ENCODE measurements around the gene NAA80. TPM values are rescaled to one million over a fixed set of nuclear protein-coding genes. Genes with fewer than 3 reads are reported as not detected.

NAA80 gene
- total RNA-seq, 1 donor from 2014 or later, result 18.1 TPM

- H3K27me3 Mint-ChIP-seq (ENCODE audit: insufficient read depth), result no peaks in the 10 kb centered on the region
- DNase-seq (ENCODE audit: low spot score), result no peak
- peak overlapping the region; percentile 96 for H3K4me3 Mint-ChIP-seq
- H3K9me3 Mint-ChIP-seq, result no peaks in the 10 kb centered on the region
- peaks cover 23% of the 10 kb centered on the region for H3K36me3 Mint-ChIP-seq (ENCODE audit: low read depth)
- intact Hi-C loops (cut with micrococcal nuclease), result loop anchor here (5.0 kb wide), 3 partner anchors 228 to 1048 kb away; partner anchors contain the start of genes C3orf18, CISH, HEMK1 and MANF
- peak overlapping the region; percentile 97 for H3K27ac Mint-ChIP-seq
- H3K4me1 Mint-ChIP-seq (ENCODE audit: low read depth), result peaks cover 49% of the 10 kb centered on the region
Measured at GRCh38 chr3:50338965-50339364, 39.8 kb upstream of the NAA80 start.

- Mint-ChIP-seq H3K4me1 (ENCODE audit: low read depth) (peaks cover 51% of the 10 kb centered on the region), H3K27me3 (ENCODE audit: insufficient read depth) (no peaks in the 10 kb centered on the region), H3K9me3 (no peaks in the 10 kb centered on the region), H3K4me3 (peak overlapping the region; percentile 96), H3K36me3 (ENCODE audit: low read depth) (peaks cover 28% of the 10 kb centered on the region), H3K27ac (peak overlapping the region; percentile 97)
- intact Hi-C loops (cut with micrococcal nuclease), result loop anchor here (1.0 to 5.0 kb wide), 12 partner anchors 9 to 1050 kb away; partner anchors contain the start of genes C3orf18, CISH, GNAI2 and HEMK1
- DNase-seq (ENCODE audit: low spot score), result peak; percentile 96
Measured at GRCh38 chr3:50337175-50337861, 38.1 kb upstream of the NAA80 start.

- Mint-ChIP-seq H3K9me3 (no peaks in the 10 kb centered on the region), H3K36me3 (ENCODE audit: low read depth) (peaks cover 33% of the 10 kb centered on the region), H3K4me3 (peak overlapping the region; percentile 96), H3K27me3 (ENCODE audit: insufficient read depth) (no peaks in the 10 kb centered on the region), H3K4me1 (ENCODE audit: low read depth) (peaks cover 51% of the 10 kb centered on the region), H3K27ac (peak overlapping the region; percentile 97)
- intact Hi-C loops (cut with micrococcal nuclease), result loop anchor here (1.0 to 5.0 kb wide), 12 partner anchors 8 to 1051 kb away; partner anchors contain the start of genes C3orf18, CISH, GNAI2 and HEMK1
- no peak for DNase-seq (ENCODE audit: low spot score)
Measured at GRCh38 chr3:50336452-50337174, 37.4 kb upstream of the NAA80 start.

- Mint-ChIP-seq H3K27ac (peak overlapping the region; percentile 79), H3K4me3 (peak overlapping the region; percentile 77), H3K27me3 (ENCODE audit: insufficient read depth) (no peaks in the 10 kb centered on the region), H3K4me1 (ENCODE audit: low read depth) (peaks cover 45% of the 10 kb centered on the region), H3K36me3 (ENCODE audit: low read depth) (peaks cover 44% of the 10 kb centered on the region), H3K9me3 (no peaks in the 10 kb centered on the region)
- DNase-seq (ENCODE audit: low spot score), result no peak
- intact Hi-C loops (cut with micrococcal nuclease), result loop anchor here (5.0 kb wide), 3 partner anchors 233 to 1053 kb away; partner anchors contain the start of genes C3orf18, CISH, HEMK1 and MANF
Measured at GRCh38 chr3:50334339-50335075, 35.3 kb upstream of the NAA80 start.

- Mint-ChIP-seq H3K4me1 (ENCODE audit: low read depth) (peaks cover 38% of the 10 kb centered on the region), H3K36me3 (ENCODE audit: low read depth) (peaks cover 41% of the 10 kb centered on the region), H3K27me3 (ENCODE audit: insufficient read depth) (no peaks in the 10 kb centered on the region), H3K9me3 (no peaks in the 10 kb centered on the region), H3K4me3 (peak overlapping the region; percentile 77), H3K27ac (peak overlapping the region; percentile 79)
- intact Hi-C loops (cut with micrococcal nuclease), result no loop called here
- DNase-seq (ENCODE audit: low spot score), result no peak
Measured at GRCh38 chr3:50333744-50334328, 34.6 kb upstream of the NAA80 start.

- peaks cover 37% of the 10 kb centered on the region for H3K36me3 Mint-ChIP-seq (ENCODE audit: low read depth)
- H3K4me3 Mint-ChIP-seq, result no peak overlapping the region
- DNase-seq (ENCODE audit: low spot score), result no peak
- H3K9me3 Mint-ChIP-seq, result no peaks in the 10 kb centered on the region
- intact Hi-C loops (cut with micrococcal nuclease), result no loop called here
- peaks cover 37% of the 10 kb centered on the region for H3K4me1 Mint-ChIP-seq (ENCODE audit: low read depth)
- H3K27me3 Mint-ChIP-seq (ENCODE audit: insufficient read depth), result no peaks in the 10 kb centered on the region
- H3K27ac Mint-ChIP-seq, result no peak overlapping the region
Measured at GRCh38 chr3:50331364-50331907, 32.2 kb upstream of the NAA80 start.

GRCh38 chr3:50330330-50330729 lies 31.1 kb upstream of the NAA80 start:
- Mint-ChIP-seq H3K4me3 (no peak overlapping the region), H3K27ac (no peak overlapping the region), H3K9me3 (no peaks in the 10 kb centered on the region), H3K27me3 (ENCODE audit: insufficient read depth) (no peaks in the 10 kb centered on the region), H3K4me1 (ENCODE audit: low read depth) (peaks cover 34% of the 10 kb centered on the region), H3K36me3 (ENCODE audit: low read depth) (peaks cover 34% of the 10 kb centered on the region)
- intact Hi-C loops (cut with micrococcal nuclease), result no loop called here
- DNase-seq (ENCODE audit: low spot score), result no peak

GRCh38 chr3:50327943-50328691 lies 28.9 kb upstream of the NAA80 start, which contains the start of gene TUSC2:
Gene TUSC2, minus strand, starts transcription at chr3:50328223. Its CDS starts 124 bp downstream, at chr3:50328099.
- peak; percentile 92 for DNase-seq (ENCODE audit: low spot score)
- Mint-ChIP-seq H3K27me3 (ENCODE audit: insufficient read depth) (no peaks in the 10 kb centered on the region), H3K4me1 (ENCODE audit: low read depth) (peaks cover 25% of the 10 kb centered on the region), H3K4me3 (peak within 1 kb of the TSS; percentile 93), H3K9me3 (no peaks in the 10 kb centered on the region), H3K27ac (peak within 1 kb of the TSS; percentile 88), H3K36me3 (ENCODE audit: low read depth) (peaks cover 29% of the 10 kb centered on the region)
- intact Hi-C loops (cut with micrococcal nuclease), result loop anchor here (1.0 kb wide), 4 partner anchors 8 to 36 kb away; partner anchors contain the start of genes HYAL3, IFRD2 and NAA80

GRCh38 chr3:50327129-50327528 lies 27.9 kb upstream of the NAA80 start:
- Mint-ChIP-seq H3K4me3 (peak overlapping the region; percentile 93), H3K27ac (peak overlapping the region; percentile 72), H3K27me3 (ENCODE audit: insufficient read depth) (no peaks in the 10 kb centered on the region), H3K4me1 (ENCODE audit: low read depth) (peaks cover 25% of the 10 kb centered on the region), H3K36me3 (ENCODE audit: low read depth) (peaks cover 27% of the 10 kb centered on the region), H3K9me3 (no peaks in the 10 kb centered on the region)
- intact Hi-C loops (cut with micrococcal nuclease), result no loop called here
- no peak for DNase-seq (ENCODE audit: low spot score)

GRCh38 chr3:50326182-50326541 lies 27.0 kb upstream of the NAA80 start:
- intact Hi-C loops (cut with micrococcal nuclease), result no loop called here
- peak overlapping the region; percentile 93 for H3K4me3 Mint-ChIP-seq

GRCh38 chr3:50325497-50326181 lies 26.4 kb upstream of the NAA80 start:
- H3K4me3 Mint-ChIP-seq, result peak overlapping the region; percentile 93
- intact Hi-C loops (cut with micrococcal nuclease), result no loop called here
- no peak overlapping the region for H3K27ac Mint-ChIP-seq
- no peaks in the 10 kb centered on the region for H3K9me3 Mint-ChIP-seq
- H3K36me3 Mint-ChIP-seq (ENCODE audit: low read depth), result peaks cover 17% of the 10 kb centered on the region
- H3K4me1 Mint-ChIP-seq (ENCODE audit: low read depth), result peaks cover 27% of the 10 kb centered on the region
- H3K27me3 Mint-ChIP-seq (ENCODE audit: insufficient read depth), result no peaks in the 10 kb centered on the region
- no peak for DNase-seq (ENCODE audit: low spot score)

More at GRCh38 chr3:50326182-50326541, 27.0 kb upstream of the NAA80 start:
- H3K27ac Mint-ChIP-seq, result no peak overlapping the region
- H3K27me3 Mint-ChIP-seq (ENCODE audit: insufficient read depth), result no peaks in the 10 kb centered on the region
- peaks cover 22% of the 10 kb centered on the region for H3K36me3 Mint-ChIP-seq (ENCODE audit: low read depth)
- DNase-seq (ENCODE audit: low spot score), result no peak
- no peaks in the 10 kb centered on the region for H3K9me3 Mint-ChIP-seq
- H3K4me1 Mint-ChIP-seq (ENCODE audit: low read depth), result peaks cover 25% of the 10 kb centered on the region

Data from activated T-helper 1 cell treated with anti-CD3 and anti-CD28 coated beads, Interleukin-12 subunit alpha, Interleukin-12 subunit beta, Interleukin-2, Interleukin-4 antibody, amounts not matched to agents 30 ng/mL and 10 ng/mL and 1 ng/mL, durations not matched to agents 14 hours and 24 hours and 36 hours (primary cell).